ENCODE measurements around the gene DDX5.
A peak's percentile ranks its signal among the peaks of the same experiment; 100 is the strongest.
"Not testable (repeated sequence)": the region's sequence is repeated elsewhere in the genome, so short reads cannot be mapped to it uniquely, and the experiment has no call there.

DDX5 gene

GRCh38 chr17:64497565-64498035 lies 8.5 kb downstream of the DDX5 start:
- DNase-seq (ENCODE audit: low read depth in 1 of 2, low spot score in 1 of 2), result no peak
- TF ChIP-seq JUND (IDR thresholded peaks at IDR 0.05; ENCODE audit: low read depth), result peak; percentile 6; the same call in 1 of the 2 replicates
- in situ Hi-C loops (cut with HindIII; ENCODE audit: low pct_unique_long_range_greater_than_20kb, low sequenced_read_pairs), result no loop called here

GRCh38 chr17:64496786-64497564 lies 9.1 kb downstream of the DDX5 start, which contains the start of gene POLG2:
Gene POLG2 (minus strand): TSS chr17:64497054. CDS start chr17:64496968, 86 bp downstream.
- in situ Hi-C loops (cut with HindIII; ENCODE audit: low pct_unique_long_range_greater_than_20kb, low sequenced_read_pairs), result no loop called here
- peak; percentile 65; the same call in 1 of the 2 replicates for TF ChIP-seq JUND (IDR thresholded peaks at IDR 0.05; ENCODE audit: low read depth)

GRCh38 chr17:64496348-64496785 lies 9.7 kb downstream of the DDX5 start:
- no peak for TF ChIP-seq JUND (IDR thresholded peaks at IDR 0.05; ENCODE audit: low read depth)
- no peak for DNase-seq (ENCODE audit: low read depth in 1 of 2, low spot score in 1 of 2)
- in situ Hi-C loops (cut with HindIII; ENCODE audit: low pct_unique_long_range_greater_than_20kb, low sequenced_read_pairs), result no loop called here

More at GRCh38 chr17:64496786-64497564, 9.1 kb downstream of the DDX5 start, which contains the start of gene POLG2:
- DNase-seq (ENCODE audit: low read depth in 1 of 2, low spot score in 1 of 2), result peak; percentile 85 to 95

GRCh38 chr17:64495300-64495699 lies 10.8 kb downstream of the DDX5 start:
- in situ Hi-C loops (cut with HindIII; ENCODE audit: low pct_unique_long_range_greater_than_20kb, low sequenced_read_pairs); DNase-seq (ENCODE audit: low read depth in 1 of 2, low spot score in 1 of 2): not testable (repeated sequence)

- DNase-seq (ENCODE audit: low read depth in 1 of 2, low spot score in 1 of 2), result no peak
- in situ Hi-C loops (cut with HindIII; ENCODE audit: low pct_unique_long_range_greater_than_20kb, low sequenced_read_pairs), result no loop called here
- no peak for TF ChIP-seq JUND (IDR thresholded peaks at IDR 0.05; ENCODE audit: low read depth)
Observed at GRCh38 chr17:64494121-64494520, 12.0 kb downstream of the DDX5 start.

- in situ Hi-C loops (cut with HindIII; ENCODE audit: low pct_unique_long_range_greater_than_20kb, low sequenced_read_pairs), result no loop called here
- no peak for TF ChIP-seq JUND (IDR thresholded peaks at IDR 0.05; ENCODE audit: low read depth)
- DNase-seq (ENCODE audit: low read depth in 1 of 2, low spot score in 1 of 2), result peak in 1 of 2 experiments; percentile 38
Observed at GRCh38 chr17:64492481-64493109, 13.5 kb downstream of the DDX5 start.

- in situ Hi-C loops (cut with HindIII; ENCODE audit: low pct_unique_long_range_greater_than_20kb, low sequenced_read_pairs), result no loop called here
- TF ChIP-seq JUND (IDR thresholded peaks at IDR 0.05; ENCODE audit: low read depth), result no peak
- no peak for DNase-seq (ENCODE audit: low read depth in 1 of 2, low spot score in 1 of 2)
Observed at GRCh38 chr17:64491994-64492393, 14.1 kb downstream of the DDX5 start.

GRCh38 chr17:64491034-64491860 lies 14.8 kb downstream of the DDX5 start:
- no peak for TF ChIP-seq JUND (IDR thresholded peaks at IDR 0.05; ENCODE audit: low read depth)
- DNase-seq (ENCODE audit: low read depth in 1 of 2, low spot score in 1 of 2), result peak in 1 of 2 experiments; percentile 59
- in situ Hi-C loops (cut with HindIII; ENCODE audit: low pct_unique_long_range_greater_than_20kb, low sequenced_read_pairs), result no loop called here

GRCh38 chr17:64488301-64488700 lies 17.8 kb downstream of the DDX5 start:
- no peak for TF ChIP-seq JUND (IDR thresholded peaks at IDR 0.05; ENCODE audit: low read depth)
- in situ Hi-C loops (cut with HindIII; ENCODE audit: low pct_unique_long_range_greater_than_20kb, low sequenced_read_pairs), result no loop called here
- DNase-seq (ENCODE audit: low read depth in 1 of 2, low spot score in 1 of 2), result no peak

- no peak for TF ChIP-seq JUND (IDR thresholded peaks at IDR 0.05; ENCODE audit: low read depth)
- in situ Hi-C loops (cut with HindIII; ENCODE audit: low pct_unique_long_range_greater_than_20kb, low sequenced_read_pairs), result no loop called here
- DNase-seq (ENCODE audit: low read depth in 1 of 2, low spot score in 1 of 2), result no peak
Observed at GRCh38 chr17:64484380-64484779, 21.7 kb downstream of the DDX5 start.

- TF ChIP-seq JUND (IDR thresholded peaks at IDR 0.05; ENCODE audit: low read depth), result no peak
- in situ Hi-C loops (cut with HindIII; ENCODE audit: low pct_unique_long_range_greater_than_20kb, low sequenced_read_pairs), result no loop called here
- DNase-seq (ENCODE audit: low read depth in 1 of 2, low spot score in 1 of 2), result no peak
Observed at GRCh38 chr17:64480951-64481350, 25.1 kb downstream of the DDX5 start.

GRCh38 chr17:64477849-64478248 lies 28.2 kb downstream of the DDX5 start:
- in situ Hi-C loops (cut with HindIII; ENCODE audit: low pct_unique_long_range_greater_than_20kb, low sequenced_read_pairs), result no loop called here
- no peak for TF ChIP-seq JUND (IDR thresholded peaks at IDR 0.05; ENCODE audit: low read depth)
- no peak for DNase-seq (ENCODE audit: low read depth in 1 of 2, low spot score in 1 of 2)

Data from T47D (cell line).